Loucy (cell line): ENCODE measurements around the gene HNF1B.

ENCODE experiments used
- H2AFZ ChIP-seq: fragments of 200-600 bp; sonication (generic); 2 replicates; pipeline ENCODE4 v1.6.0; 2016; ENCODE audit warnings: antibody characterized with exemption, mild to moderate bottlenecking, low read length, moderate library complexity
- H3F3A ChIP-seq: fragments of 200-600 bp; 2 replicates; pipeline ENCODE4 v1.6.0; 2016; ENCODE audit warnings: antibody characterized with exemption, low read depth, mild to moderate bottlenecking
- H3K27me3 ChIP-seq: fragments of 200-600 bp; sonication (generic); 2 replicates; pipeline ENCODE4 v1.6.1; 2014; ENCODE audit warnings: low read length, mild to moderate bottlenecking; ENCODE audit not compliant: insufficient read depth, poor library complexity, severe bottlenecking
- H3K36me3 ChIP-seq: fragments of 200-600 bp; sonication (generic); 2 replicates; pipeline ENCODE4 v1.6.1; 2016; ENCODE audit warnings: low read length; ENCODE audit not compliant: insufficient read depth
- H3K4me1 ChIP-seq: fragments of 200-600 bp; sonication (generic); 2 replicates; pipeline ENCODE4 v1.5.1; 2014; ENCODE audit warnings: low read length, mild to moderate bottlenecking; ENCODE audit not compliant: insufficient read depth, poor library complexity, severe bottlenecking
- H3K4me2 ChIP-seq: fragments of 200-600 bp; sonication (generic); 2 replicates; pipeline ENCODE4 v1.6.0; 2014; ENCODE audit warnings: antibody characterized with exemption, low read length, low read depth, mild to moderate bottlenecking; ENCODE audit not compliant: poor library complexity, severe bottlenecking
- H3K4me3 ChIP-seq: fragments of 200-600 bp; sonication (generic); 2 replicates; pipeline ENCODE4 v1.5.1; 2014; ENCODE audit warnings: low read length, mild to moderate bottlenecking, mixed read lengths; ENCODE audit not compliant: poor library complexity, severe bottlenecking
- H3K79me2 ChIP-seq: fragments of 200-600 bp; sonication (generic); 2 replicates; pipeline ENCODE4 v1.6.1; 2014; ENCODE audit warnings: low read length; ENCODE audit not compliant: insufficient read depth
- H3K9ac ChIP-seq: fragments of 200-600 bp; sonication (generic); 2 replicates; pipeline ENCODE4 v1.6.0; 2014; ENCODE audit warnings: mild to moderate bottlenecking, low read depth, low read length, moderate library complexity; ENCODE audit not compliant: poor library complexity, severe bottlenecking
- H3K9me2 ChIP-seq: fragments of 200-600 bp; sonication (generic); replicated peaks from 2 replicates; pipeline ENCODE4 v1.6.1; 2016; ENCODE audit warnings: low read depth, low read length, mixed read lengths
- H3K9me3 ChIP-seq: fragments of 200-600 bp; sonication (generic); 2 replicates; pipeline ENCODE4 v1.6.1; 2014; ENCODE audit warnings: mild to moderate bottlenecking, antibody characterized with exemption, low read length, low read depth; ENCODE audit not compliant: insufficient read depth
- H4K20me1 ChIP-seq: fragments of 200-600 bp; sonication (generic); 2 replicates; pipeline ENCODE4 v1.6.0; 2014; ENCODE audit warnings: antibody characterized with exemption, low read length, mild to moderate bottlenecking; ENCODE audit not compliant: insufficient read depth, poor library complexity, severe bottlenecking
- EZH2phosphoT487 ChIP-seq: fragments of 200-600 bp; IDR thresholded peaks from 2 replicates; pipeline ENCODE4 v1.6.1; 2018; ENCODE audit warnings: antibody characterized with exemption, mild to moderate bottlenecking, moderate library complexity, borderline replicate concordance
- TF ChIP-seq, protein P1 (sequence below): fragments of 200-600 bp; sonication (generic); conservative IDR thresholded peaks from 2 replicates; pipeline ENCODE4 v1.5.1; 2014; ENCODE audit warnings: mild to moderate bottlenecking, antibody characterized with exemption, low read length

Gene HNF1B

DNA sequence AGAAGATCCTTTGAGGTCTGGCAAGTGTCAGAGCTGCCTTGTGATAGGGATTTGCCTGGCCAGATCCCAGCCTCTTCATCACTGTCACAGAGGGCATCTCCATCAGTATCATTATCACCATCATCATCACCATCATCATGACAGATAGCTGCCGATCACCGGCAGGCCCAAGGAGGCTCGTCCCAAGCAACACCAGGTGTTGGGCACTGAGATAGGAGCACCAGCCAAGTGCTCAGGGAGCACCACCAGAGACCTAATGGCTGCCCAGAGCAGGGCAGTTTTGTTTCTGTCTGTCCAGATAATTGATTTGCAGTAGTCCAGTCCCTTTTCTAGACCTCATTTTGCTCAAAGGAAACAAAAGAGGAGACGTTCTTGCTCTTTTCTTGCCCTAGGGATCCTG is 25.0 kb downstream of the HNF1B start:
- Histone ChIP-seq H3K4me3 (no peak overlapping the region), H3K9me3 (no peaks in the 10 kb centered on the region), H3F3A (no peaks in the 10 kb centered on the region), H3K36me3 (no peaks in the 10 kb centered on the region), H4K20me1 (no peaks in the 10 kb centered on the region), H3K79me2 (no peaks in the 10 kb centered on the region), H3K4me2 (no peak overlapping the region), H3K27me3 (no peaks in the 10 kb centered on the region), H3K4me1 (no peaks in the 10 kb centered on the region), H3K9ac (no peak overlapping the region), H2AFZ (no peak overlapping the region), H3K9me2 (no peaks in the 10 kb centered on the region)
- TF ChIP-seq, protein P1, sequence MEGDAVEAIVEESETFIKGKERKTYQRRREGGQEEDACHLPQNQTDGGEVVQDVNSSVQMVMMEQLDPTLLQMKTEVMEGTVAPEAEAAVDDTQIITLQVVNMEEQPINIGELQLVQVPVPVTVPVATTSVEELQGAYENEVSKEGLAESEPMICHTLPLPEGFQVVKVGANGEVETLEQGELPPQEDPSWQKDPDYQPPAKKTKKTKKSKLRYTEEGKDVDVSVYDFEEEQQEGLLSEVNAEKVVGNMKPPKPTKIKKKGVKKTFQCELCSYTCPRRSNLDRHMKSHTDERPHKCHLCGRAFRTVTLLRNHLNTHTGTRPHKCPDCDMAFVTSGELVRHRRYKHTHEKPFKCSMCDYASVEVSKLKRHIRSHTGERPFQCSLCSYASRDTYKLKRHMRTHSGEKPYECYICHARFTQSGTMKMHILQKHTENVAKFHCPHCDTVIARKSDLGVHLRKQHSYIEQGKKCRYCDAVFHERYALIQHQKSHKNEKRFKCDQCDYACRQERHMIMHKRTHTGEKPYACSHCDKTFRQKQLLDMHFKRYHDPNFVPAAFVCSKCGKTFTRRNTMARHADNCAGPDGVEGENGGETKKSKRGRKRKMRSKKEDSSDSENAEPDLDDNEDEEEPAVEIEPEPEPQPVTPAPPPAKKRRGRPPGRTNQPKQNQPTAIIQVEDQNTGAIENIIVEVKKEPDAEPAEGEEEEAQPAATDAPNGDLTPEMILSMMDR: no peak
- no peak for TF ChIP-seq EZH2phosphoT487

DNA sequence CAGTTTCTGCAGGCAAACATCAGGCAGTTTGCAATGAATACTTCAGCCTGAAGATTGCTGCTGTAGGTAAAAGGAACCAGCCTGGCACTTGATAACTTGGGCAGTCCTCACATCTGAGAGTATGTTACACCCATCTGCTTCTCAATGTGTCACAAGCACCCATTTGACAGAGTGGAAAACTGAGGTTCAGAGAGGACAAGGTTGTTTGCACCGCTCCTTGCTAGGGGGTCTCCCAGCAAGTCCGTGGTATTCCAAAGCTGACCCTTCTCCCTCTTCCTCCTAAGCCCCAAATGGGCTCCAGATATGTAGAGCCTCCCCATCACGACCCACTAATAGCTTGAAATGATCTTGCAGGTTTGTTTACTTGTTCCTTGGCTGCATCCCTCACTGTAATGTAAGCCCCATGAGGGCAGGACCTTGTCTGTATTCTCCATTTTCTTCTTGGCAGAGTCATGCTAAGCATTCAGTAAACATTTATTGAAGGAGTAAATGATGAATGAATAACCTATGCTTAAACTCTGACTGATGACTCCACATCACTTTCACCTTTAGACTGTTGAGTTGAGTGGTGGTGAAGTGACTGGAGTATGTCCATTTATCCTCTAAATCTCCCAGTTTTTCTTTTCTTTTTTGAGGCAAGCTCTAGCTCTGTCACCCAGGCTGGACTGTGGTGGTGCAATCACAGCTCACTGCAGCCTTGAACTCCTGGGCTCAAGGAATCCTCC is 26.4 kb downstream of the HNF1B start:
- no peak overlapping the region for H3K4me3 ChIP-seq
- H3K27me3 ChIP-seq: no peaks in the 10 kb centered on the region
- H3K9me3 ChIP-seq: no peaks in the 10 kb centered on the region
- H3K9ac ChIP-seq: no peak overlapping the region
- H2AFZ ChIP-seq: no peak overlapping the region
- TF ChIP-seq EZH2phosphoT487: no peak
- TF ChIP-seq, protein P1: no peak
- no peaks in the 10 kb centered on the region for H4K20me1 ChIP-seq
- no peaks in the 10 kb centered on the region for H3K36me3 ChIP-seq
- no peaks in the 10 kb centered on the region for H3K4me1 ChIP-seq
- H3F3A ChIP-seq: no peaks in the 10 kb centered on the region
- H3K79me2 ChIP-seq: no peaks in the 10 kb centered on the region
- H3K9me2 ChIP-seq: no peaks in the 10 kb centered on the region
- no peak overlapping the region for H3K4me2 ChIP-seq

DNA sequence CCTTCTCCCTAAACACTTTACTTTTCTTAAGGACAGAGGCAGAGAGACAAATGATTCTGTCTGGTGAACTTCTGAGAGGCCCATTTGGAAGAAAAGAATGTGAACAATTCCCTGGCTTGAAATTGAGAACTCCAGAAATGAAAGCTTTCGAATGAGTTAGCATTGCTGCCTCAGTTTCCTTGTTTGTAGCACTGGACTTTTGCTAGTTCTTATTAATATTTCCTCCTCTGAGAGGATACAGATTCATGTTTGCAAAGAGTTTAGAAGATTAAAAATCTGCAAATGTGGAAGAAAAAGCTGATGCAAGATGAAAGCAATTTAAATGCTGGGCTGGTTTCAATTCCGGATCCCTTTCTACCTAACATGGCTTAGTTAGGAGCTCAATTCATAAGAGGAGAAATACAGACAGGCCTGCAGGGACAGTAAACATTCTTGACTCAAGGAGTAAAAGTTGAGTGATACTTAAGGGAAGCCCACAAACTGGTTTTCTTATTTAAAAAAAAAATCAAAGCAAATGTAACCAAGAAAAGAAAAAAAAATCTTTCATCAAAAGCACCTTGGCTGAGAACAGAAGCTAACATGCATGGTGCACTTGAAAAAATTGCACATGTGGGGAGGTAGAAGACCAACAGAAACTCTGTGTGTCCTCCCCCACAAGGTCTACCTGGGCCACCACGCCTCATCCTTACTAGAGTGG is 27.1 kb downstream of the HNF1B start:
- Histone ChIP-seq H4K20me1 (no peaks in the 10 kb centered on the region), H3F3A (no peaks in the 10 kb centered on the region), H2AFZ (no peak overlapping the region), H3K9me2 (no peaks in the 10 kb centered on the region), H3K79me2 (no peaks in the 10 kb centered on the region), H3K36me3 (no peaks in the 10 kb centered on the region), H3K4me3 (no peak overlapping the region), H3K4me1 (no peaks in the 10 kb centered on the region), H3K27me3 (no peaks in the 10 kb centered on the region), H3K9ac (no peak overlapping the region), H3K4me2 (no peak overlapping the region), H3K9me3 (no peaks in the 10 kb centered on the region)
- TF ChIP-seq EZH2phosphoT487: no peak
- TF ChIP-seq, protein P1: no peak
